GM12878 (cell line): ENCODE results near the gene COL17A1. TPM values are rescaled to one million over a fixed set of nuclear protein-coding genes. Genes with fewer than 3 reads are reported as not detected.

Experiments
- ATAC-seq: fragments of 200-7000 bp; cut with Tn5 transposase; 3 replicates; pipeline ENCODE4 v1.9.1; 2020; ENCODE audit warnings: mild to moderate bottlenecking, moderate library complexity
- BruUV-seq: library from RNA; stranded (reverse); fragments of 400-500 nt; replicated peaks from 2 replicates; lab custom pipeline; 2021; lab: Mats Ljungman, UMichigan
- CTCF ChIA-PET: fragments of 300-600 bp; sonication (Branson Sonifier 250); formaldehyde crosslinking; extraction: SDS; loops from one replicate; lab custom pipeline; 2021; ENCODE audit warnings: inconsistent platforms; lab: Yijun Ruan, JAX
- POLR2A ChIA-PET: fragments of 350-600 bp; formaldehyde crosslinking; extraction: SDS; loops from one replicate; lab custom pipeline; 2021; ENCODE audit warnings: inconsistent platforms; lab: Charles Lee
- RAD21 ChIA-PET: fragments of 300-600 bp; sonication (Branson Sonifier 250); formaldehyde crosslinking; loops from one replicate; lab custom pipeline; 2023; ENCODE audit warnings: antibody characterized with exemption; ENCODE audit not compliant: unreplicated experiment; lab: Charles Lee
- SMC1A ChIA-PET: fragments of 300-600 bp; sonication (Branson Sonifier 250); formaldehyde crosslinking; loops from one replicate; lab custom pipeline; 2023; ENCODE audit not compliant: unreplicated experiment, uncharacterized antibody; lab: Charles Lee
- DNase-seq: peaks from one replicate; pipeline ENCODE4 v3.0.0-alpha.2; 2011; ENCODE audit warnings: low read depth, low spot score
- FAIRE-seq: peaks from 3 replicates; lab custom pipeline; 2011; peaks lifted over from hg19 to GRCh38; lab: Jason Lieb, UNC
- H2AFZ ChIP-seq: 2 replicates; pipeline ENCODE4 v1.6.0; 2011; ENCODE audit warnings: low read depth, low read length, control low read depth; ENCODE audit not compliant: control insufficient read depth
- H3K27ac ChIP-seq: 2 replicates; pipeline ENCODE4 v1.5.1; 2011; ENCODE audit warnings: control low read depth; ENCODE audit not compliant: control insufficient read depth, insufficient read depth
- H3K27me3 ChIP-seq, 2 experiments: replicated peaks in 1 of 2; 2 replicates each; pipeline versions ENCODE4 v1.6.0 to v1.6.1; 2011; ENCODE audit warnings: low read length in 1 of 2; ENCODE audit not compliant: control insufficient read depth in 2 of 2, insufficient read depth in 2 of 2
- H3K36me3 ChIP-seq, 2 experiments: 2 replicates each; pipeline ENCODE4 v1.5.1; 2011; ENCODE audit warnings: low read length in 1 of 2; ENCODE audit not compliant: control insufficient read depth in 2 of 2, insufficient read depth in 2 of 2
- H3K4me1 ChIP-seq: 2 replicates; pipeline ENCODE4 v1.6.1; 2011; ENCODE audit warnings: mild to moderate bottlenecking, low read length, moderate library complexity, mixed read lengths; ENCODE audit not compliant: control insufficient read depth, insufficient read depth
- H3K4me2 ChIP-seq: 2 replicates; pipeline ENCODE4 v1.6.0; 2011; ENCODE audit warnings: control low read depth; ENCODE audit not compliant: control insufficient read depth, insufficient read depth
- H3K4me3 ChIP-seq: fragments of 200-600 bp; sonication (generic); 2 replicates; pipeline ENCODE4 v1.5.1; 2016
- H3K79me2 ChIP-seq: 2 replicates; pipeline ENCODE4 v1.6.0; 2011; ENCODE audit warnings: low read length; ENCODE audit not compliant: control insufficient read depth, insufficient read depth
- H3K9ac ChIP-seq: 2 replicates; pipeline ENCODE4 v1.8.0; 2011; ENCODE audit warnings: low read length, control low read depth, mixed read lengths; ENCODE audit not compliant: control insufficient read depth, insufficient read depth
- H3K9me3 ChIP-seq: replicated peaks from 3 replicates; pipeline ENCODE4 v1.5.1; 2011; ENCODE audit warnings: mild to moderate bottlenecking, low read length; ENCODE audit not compliant: control insufficient read depth, insufficient read depth
- H4K20me1 ChIP-seq: 2 replicates; pipeline ENCODE4 v1.6.0; 2011; ENCODE audit not compliant: control insufficient read depth, insufficient read depth
- CREM ChIP-seq: IDR thresholded peaks from 2 replicates; pipeline ENCODE4 v1.6.1; 2014; ENCODE audit warnings: antibody characterized with exemption, low read depth
- HCFC1 ChIP-seq: fragments of 150-350 bp; IDR thresholded peaks from 2 replicates; pipeline ENCODE4 v1.6.1; 2014; ENCODE audit warnings: low read length
- IRF5 ChIP-seq: fragments of 450-650 bp; IDR thresholded peaks from 2 replicates; pipeline ENCODE4 v1.6.1; 2017; ENCODE audit warnings: borderline replicate concordance
- MYB ChIP-seq: fragments of 150-350 bp; IDR thresholded peaks from 2 replicates; pipeline ENCODE4 v1.6.1; 2014; ENCODE audit warnings: mild to moderate bottlenecking, low read depth, low read length, borderline replicate concordance
- NFYA ChIP-seq: IDR thresholded peaks from 2 replicates; pipeline ENCODE4 v1.6.1; 2011; ENCODE audit warnings: low read depth, mild to moderate bottlenecking, low read length, improper control_type of control experiment, borderline replicate concordance
- NRF1 ChIP-seq: conservative IDR thresholded peaks from 2 replicates; pipeline ENCODE4 v1.6.1; 2011; ENCODE audit warnings: mild to moderate bottlenecking, low read depth, low read length, improper control_type of control experiment
- RCOR1 ChIP-seq: conservative IDR thresholded peaks from 2 replicates; pipeline ENCODE4 v1.6.1; 2012; ENCODE audit warnings: low read depth, low read length, improper control_type of control experiment
- SIX5 ChIP-seq: IDR thresholded peaks from 2 replicates; pipeline ENCODE4 v1.6.1; 2011; ENCODE audit warnings: mild to moderate bottlenecking, low read depth, low read length, moderate library complexity; ENCODE audit not compliant: severe bottlenecking
- WGBS: methylation state at CpG from one replicate; pipeline ENCODE4 v1.1.6; 2016; ENCODE audit warnings: low lambda C conversion rate; ENCODE audit not compliant: insufficient replicate concordance, insufficient coverage; ENCODE audit errors: missing lambda C conversion rate; 5-methylcytosine and 5-hydroxymethylcytosine counted together
- in situ Hi-C: fragments of 300-500 bp; cut with MboI; formaldehyde crosslinking; loops from 9 replicates; pipeline ENCODE4 v1.14.3; 2018; ENCODE audit warnings: mixed read lengths
- intact Hi-C: fragments of 100-400 bp; cut with micrococcal nuclease; formaldehyde crosslinking; loops from one replicate; pipeline ENCODE4 v1.14.2; 2022; ENCODE audit not compliant: unreplicated experiment
- polyA plus RNA-seq, 11 experiments: library from polyadenylated mRNA; depleted of rRNA in 4 of 11; unstranded in 6 of 11; stranded (reverse) in 5 of 11; fragments of >200 nt; fragmentation: Nextera tagmentation in 4 of 11; fragmentation: Illumina TruSeq in 1 of 11; extraction: Ambion mirVana in 4 of 11; extraction: Trizol in 1 of 11; gene quantifications; 1 replicate in 1 of 11; 2 replicates in 10 of 11; pipeline versions ENCODE4 v1.2.1 to v1.2.3, GENCODE V29; 2011 to 2016; ENCODE audit warnings: inconsistent platforms in 2 of 11, missing spikeins in 2 of 11, low read depth in 1 of 11
- total RNA-seq, 4 experiments: library from RNA; depleted of rRNA in 3 of 4; stranded (reverse); fragments of >200 nt in 3 of 4; fragmentation: Illumina TruSeq in 1 of 4; extraction: Trizol in 1 of 4; gene quantifications; 2 replicates each; pipeline versions ENCODE4 v1.2.1 to v1.2.3, GENCODE V29; 2013 to 2021

COL17A1 gene
- total and polyA plus RNA-seq, 10 of the 15 experiments (the other 5 are each of a cell fraction or from before 2014, with no cell fraction given) = 0.08 to 0.22 TPM; not detected in 8

GRCh38 chr10:104101902-104102301, 16.2 kb upstream of the COL17A1 start (continued):
- TF ChIP-seq NFYA (no peak), MYB (no peak), IRF5 (no peak), NRF1 (no peak)

- no peaks in the 10 kb centered on the region for H3K27me3 ChIP-seq
- ATAC-seq (no peak), FAIRE-seq (no peak), DNase-seq (no peak)
- H3K27ac ChIP-seq = no peak overlapping the region
- no peak overlapping the region for H2AFZ ChIP-seq
- H3K36me3 ChIP-seq = no peaks in the 10 kb centered on the region
- in situ Hi-C loops = no loop called here
- no peaks in the 10 kb centered on the region; the same call in 1 of the 3 replicates for H3K9me3 ChIP-seq
- no peaks in the 10 kb centered on the region for H3K79me2 ChIP-seq
- intact Hi-C loops = no loop called here
- H3K4me2 ChIP-seq = no peak overlapping the region
- TF ChIP-seq HCFC1 (no peak), RCOR1 (no peak), SIX5 (no peak), CREM (no peak)
- no peaks in the 10 kb centered on the region for H4K20me1 ChIP-seq
- ChIA-PET RAD21 (no interaction called here), CTCF (interaction anchor here (0.7 to 1.7 kb wide), 6 partner anchors 14 to 381 kb away, joined by 3 to 7 read pairs (median 4); partner anchors contain the start of gene SFR1), SMC1A (interaction anchor here (1.0 to 2.2 kb wide), 6 partner anchors 9 to 147 kb away, joined by 3 to 10 read pairs (median 3); no protein-coding TSS in a partner anchor), POLR2A (interaction anchor here (0.5 to 1.0 kb wide), 2 partner anchors 17 to 21 kb away, joined by 3 read pairs; partner anchors contain the start of gene SFR1)
- no peak overlapping the region for H3K9ac ChIP-seq
- no peak overlapping the region for H3K4me3 ChIP-seq
- WGBS = 0% methylated on average over 1 of the region's 1 CpG
- no peaks in the 10 kb centered on the region for H3K4me1 ChIP-seq
- no TSS peak for BruUV-seq
Observed at GRCh38 chr10:104100795-104101194, 15.1 kb upstream of the COL17A1 start.
